Ovary (tissue), 3 donors: ENCODE results near the gene PAM.

ENCODE experiments used
- CTCF ChIP-seq, 3 donors: fragments of 450-650 bp in 2 of 3; fragments of 200-600 bp in 1 of 3; IDR thresholded peaks; one replicate each; pipeline versions ENCODE4 v1.5.1 to v1.8.0; 2016 to 2022; ENCODE audit warnings: antibody characterized with exemption in 3 of 3, mild to moderate bottlenecking in 1 of 3
- EP300 ChIP-seq: sonication (generic); formaldehyde crosslinking; IDR thresholded peaks from one replicate; pipeline ENCODE4 v1.6.1; 2017; ENCODE audit warnings: antibody characterized with exemption
- POLR2A ChIP-seq: fragments of 450-650 bp; IDR thresholded peaks from one replicate; pipeline ENCODE4 v1.6.1; 2017; ENCODE audit warnings: antibody characterized with exemption, mild to moderate bottlenecking, moderate library complexity
- donor health status: DM: no; HTN: no; CAD: no.

- TF ChIP-seq CTCF (IDR thresholded peaks at IDR 0.05) (no peak), POLR2A (no peak), EP300 (no peak)
These were observed 14.6 kb upstream of the PAM start for GRCh38 chr5:102740515-102740914.
